ENCODE results near the gene MYPOP.
A peak's percentile ranks its signal among the peaks of the same experiment; 100 is the strongest.

MYPOP gene

DNA sequence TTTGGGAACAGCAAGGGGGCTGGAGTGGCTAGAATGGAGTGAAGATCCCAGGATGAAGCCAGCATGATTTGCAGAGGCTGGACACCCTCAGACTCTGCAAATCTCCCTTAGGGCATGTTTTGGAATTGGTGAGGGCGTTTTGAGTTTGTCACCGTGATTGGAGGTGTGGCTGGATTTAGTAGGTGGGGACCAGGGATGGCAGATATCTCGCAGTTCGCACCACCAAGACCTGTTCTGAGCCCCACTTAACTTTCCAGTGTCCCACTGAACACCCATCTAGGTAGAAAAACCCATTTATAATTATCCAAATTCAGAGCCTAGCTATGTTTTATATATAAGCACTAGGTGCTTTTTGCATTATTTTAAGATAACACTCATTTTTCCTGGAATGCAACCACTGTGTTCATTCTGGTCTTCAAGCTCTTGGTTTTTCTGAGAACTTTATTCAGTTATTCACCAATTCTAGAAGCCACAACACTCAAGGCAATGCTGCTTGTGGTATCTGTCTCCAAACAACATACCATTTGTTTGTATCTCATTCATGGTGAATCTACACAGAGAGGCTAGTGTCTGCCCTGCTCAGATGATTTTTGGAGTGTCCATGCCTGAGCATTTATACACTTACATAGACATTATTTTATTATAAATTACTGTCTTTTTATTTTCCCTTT, 15.1 kb upstream of the MYPOP start:
- ATAC-seq: no peak
- TF ChIP-seq, protein P1, sequence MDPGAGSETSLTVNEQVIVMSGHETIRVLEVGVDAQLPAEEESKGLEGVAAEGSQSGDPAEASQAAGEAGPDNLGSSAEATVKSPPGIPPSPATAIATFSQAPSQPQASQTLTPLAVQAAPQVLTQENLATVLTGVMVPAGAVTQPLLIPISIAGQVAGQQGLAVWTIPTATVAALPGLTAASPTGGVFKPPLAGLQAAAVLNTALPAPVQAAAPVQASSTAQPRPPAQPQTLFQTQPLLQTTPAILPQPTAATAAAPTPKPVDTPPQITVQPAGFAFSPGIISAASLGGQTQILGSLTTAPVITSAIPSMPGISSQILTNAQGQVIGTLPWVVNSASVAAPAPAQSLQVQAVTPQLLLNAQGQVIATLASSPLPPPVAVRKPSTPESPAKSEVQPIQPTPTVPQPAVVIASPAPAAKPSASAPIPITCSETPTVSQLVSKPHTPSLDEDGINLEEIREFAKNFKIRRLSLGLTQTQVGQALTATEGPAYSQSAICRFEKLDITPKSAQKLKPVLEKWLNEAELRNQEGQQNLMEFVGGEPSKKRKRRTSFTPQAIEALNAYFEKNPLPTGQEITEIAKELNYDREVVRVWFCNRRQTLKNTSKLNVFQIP (CRISPR knock-in tag; IDR thresholded peaks at IDR 0.05; ENCODE audit: borderline replicate concordance, low read depth): no peak
- no peak for TF ChIP-seq RARB (CRISPR knock-in tag; IDR thresholded peaks at IDR 0.05)
- no peak for TF ChIP-seq CSDC2 (CRISPR knock-in tag; IDR thresholded peaks at IDR 0.05)
- TF ChIP-seq BACH2 (CRISPR knock-in tag; IDR thresholded peaks at IDR 0.05; ENCODE audit: borderline replicate concordance): no peak
- no peak for TF ChIP-seq PPARA (CRISPR knock-in tag; IDR thresholded peaks at IDR 0.05; ENCODE audit: borderline replicate concordance)
- TF ChIP-seq, protein P2, sequence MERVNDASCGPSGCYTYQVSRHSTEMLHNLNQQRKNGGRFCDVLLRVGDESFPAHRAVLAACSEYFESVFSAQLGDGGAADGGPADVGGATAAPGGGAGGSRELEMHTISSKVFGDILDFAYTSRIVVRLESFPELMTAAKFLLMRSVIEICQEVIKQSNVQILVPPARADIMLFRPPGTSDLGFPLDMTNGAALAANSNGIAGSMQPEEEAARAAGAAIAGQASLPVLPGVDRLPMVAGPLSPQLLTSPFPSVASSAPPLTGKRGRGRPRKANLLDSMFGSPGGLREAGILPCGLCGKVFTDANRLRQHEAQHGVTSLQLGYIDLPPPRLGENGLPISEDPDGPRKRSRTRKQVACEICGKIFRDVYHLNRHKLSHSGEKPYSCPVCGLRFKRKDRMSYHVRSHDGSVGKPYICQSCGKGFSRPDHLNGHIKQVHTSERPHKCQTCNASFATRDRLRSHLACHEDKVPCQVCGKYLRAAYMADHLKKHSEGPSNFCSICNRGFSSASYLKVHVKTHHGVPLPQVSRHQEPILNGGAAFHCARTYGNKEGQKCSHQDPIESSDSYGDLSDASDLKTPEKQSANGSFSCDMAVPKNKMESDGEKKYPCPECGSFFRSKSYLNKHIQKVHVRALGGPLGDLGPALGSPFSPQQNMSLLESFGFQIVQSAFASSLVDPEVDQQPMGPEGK (CRISPR knock-in tag; IDR thresholded peaks at IDR 0.05; ENCODE audit: borderline replicate concordance): no peak

DNA sequence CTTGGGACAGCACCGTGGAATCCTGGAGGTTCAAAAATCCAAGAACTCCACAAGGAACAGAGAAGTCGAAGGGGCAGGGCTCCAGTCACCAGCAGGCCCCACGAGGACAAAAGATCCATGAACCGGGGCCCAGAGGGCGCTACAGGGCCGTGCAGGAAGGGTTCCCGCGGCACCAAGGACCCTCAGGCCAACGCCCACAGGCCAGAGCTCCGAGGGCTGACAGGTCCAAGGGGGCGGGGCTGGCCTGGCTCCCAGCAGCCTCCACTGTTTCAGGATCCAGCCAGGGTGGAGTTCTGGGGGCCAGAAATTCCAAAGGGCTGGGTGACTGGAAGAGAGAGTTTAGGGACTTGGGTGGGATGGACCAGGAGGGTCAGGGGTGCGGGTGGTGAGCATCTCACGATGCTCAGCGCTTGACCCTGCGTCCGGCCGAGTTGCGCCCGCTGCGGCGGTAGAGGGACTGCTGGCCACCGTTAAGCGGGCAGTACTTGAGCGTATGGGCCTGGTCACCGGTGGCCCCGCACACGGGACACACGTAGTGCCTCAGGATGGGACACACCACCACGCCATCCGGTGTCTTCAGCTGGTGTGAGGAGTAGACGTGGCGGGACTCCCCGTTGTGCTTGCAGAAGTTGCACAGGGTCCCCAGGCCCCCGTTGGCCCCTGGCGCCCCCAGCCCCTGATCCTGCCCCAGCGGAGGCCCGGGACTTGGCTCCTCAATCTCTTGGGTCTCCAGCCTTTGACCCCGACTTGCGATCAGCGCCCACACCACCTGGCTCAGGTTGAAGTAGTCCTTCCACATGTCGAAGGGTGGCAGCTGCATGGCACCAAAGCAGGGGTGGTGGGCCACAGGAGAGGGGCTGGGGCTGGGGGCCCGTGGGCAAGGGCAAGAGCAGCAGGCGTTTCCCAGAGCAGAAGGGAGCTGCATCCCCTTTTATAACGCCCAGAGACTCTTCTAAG, 11.7 kb upstream of the MYPOP start, which contains the start of gene NANOS2:
Gene NANOS2 (minus strand): TSS at position 905 of the 957 bp plus-strand sequence. CDS start 85 bp downstream, at position 820.
- ATAC-seq: peak; percentile 54; the same call in 2 of the 3 replicates
- TF ChIP-seq ZFP3 (CRISPR knock-in tag; IDR thresholded peaks at IDR 0.05): no peak
- no peak for TF ChIP-seq ZNF70 (CRISPR knock-in tag; IDR thresholded peaks at IDR 0.05)
- no peak for TF ChIP-seq SNAI2 (CRISPR knock-in tag; IDR thresholded peaks at IDR 0.05)
- no peak for TF ChIP-seq PPARA (CRISPR knock-in tag; IDR thresholded peaks at IDR 0.05; ENCODE audit: borderline replicate concordance)
- TF ChIP-seq ESRRG (CRISPR knock-in tag; IDR thresholded peaks at IDR 0.05): no peak
- no peak for TF ChIP-seq TCF4 (CRISPR knock-in tag; IDR thresholded peaks at IDR 0.05; ENCODE audit: borderline replicate concordance)
- no peak for TF ChIP-seq OSR1 (CRISPR knock-in tag; IDR thresholded peaks at IDR 0.05)
- no peak for TF ChIP-seq ZFP30 (CRISPR knock-in tag; IDR thresholded peaks at IDR 0.05)
- TF ChIP-seq ZNF565 (CRISPR knock-in tag; conservative IDR thresholded peaks at IDR 0.05; ENCODE audit: low read depth): no peak
- TF ChIP-seq, protein P1 (CRISPR knock-in tag; IDR thresholded peaks at IDR 0.05; ENCODE audit: borderline replicate concordance, low read depth): no peak
- no peak for TF ChIP-seq RARB (CRISPR knock-in tag; IDR thresholded peaks at IDR 0.05)
- TF ChIP-seq ZNF8 (CRISPR knock-in tag; IDR thresholded peaks at IDR 0.05): no peak
- TF ChIP-seq, protein P3, sequence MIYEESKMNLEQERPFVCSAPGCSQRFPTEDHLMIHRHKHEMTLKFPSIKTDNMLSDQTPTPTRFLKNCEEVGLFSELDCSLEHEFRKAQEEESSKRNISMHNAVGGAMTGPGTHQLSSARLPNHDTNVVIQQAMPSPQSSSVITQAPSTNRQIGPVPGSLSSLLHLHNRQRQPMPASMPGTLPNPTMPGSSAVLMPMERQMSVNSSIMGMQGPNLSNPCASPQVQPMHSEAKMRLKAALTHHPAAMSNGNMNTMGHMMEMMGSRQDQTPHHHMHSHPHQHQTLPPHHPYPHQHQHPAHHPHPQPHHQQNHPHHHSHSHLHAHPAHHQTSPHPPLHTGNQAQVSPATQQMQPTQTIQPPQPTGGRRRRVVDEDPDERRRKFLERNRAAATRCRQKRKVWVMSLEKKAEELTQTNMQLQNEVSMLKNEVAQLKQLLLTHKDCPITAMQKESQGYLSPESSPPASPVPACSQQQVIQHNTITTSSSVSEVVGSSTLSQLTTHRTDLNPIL (CRISPR knock-in tag; IDR thresholded peaks at IDR 0.05; ENCODE audit: low read depth): no peak
- no peak for TF ChIP-seq ZC3H10 (CRISPR knock-in tag; IDR thresholded peaks at IDR 0.05)
- TF ChIP-seq, protein P2 (CRISPR knock-in tag; IDR thresholded peaks at IDR 0.05; ENCODE audit: borderline replicate concordance): no peak
- no peak for TF ChIP-seq ISL1 (CRISPR knock-in tag; IDR thresholded peaks at IDR 0.05)

DNA sequence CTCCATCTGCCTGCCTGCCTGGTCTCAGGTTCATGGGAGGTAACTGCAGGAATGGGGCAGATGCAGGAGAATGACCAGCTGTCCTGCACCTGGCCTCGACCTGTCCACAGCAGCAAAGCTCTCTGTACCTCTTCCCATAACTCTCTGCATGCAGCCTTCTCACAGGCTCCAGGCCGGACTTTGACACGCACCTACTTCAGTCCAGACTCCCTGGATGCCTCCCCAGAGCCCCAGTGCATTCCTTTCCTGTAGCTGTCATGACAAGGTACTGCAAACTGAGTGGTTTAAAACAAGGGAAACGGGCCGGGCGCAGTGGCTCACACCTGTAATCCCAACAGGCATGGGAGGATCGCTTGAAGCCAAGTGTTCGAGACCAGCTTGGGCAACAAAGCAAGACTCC, 8.9 kb upstream of the MYPOP start:
- no peak; the same call in 2 of the 3 replicates for ATAC-seq
- TF ChIP-seq SNAI2 (CRISPR knock-in tag; IDR thresholded peaks at IDR 0.05) (no peak), ZNF70 (CRISPR knock-in tag; IDR thresholded peaks at IDR 0.05) (no peak), ISL1 (CRISPR knock-in tag; IDR thresholded peaks at IDR 0.05) (no peak), RARB (CRISPR knock-in tag; IDR thresholded peaks at IDR 0.05) (no peak), ARNTL (CRISPR knock-in tag; IDR thresholded peaks at IDR 0.05; ENCODE audit: borderline replicate concordance, low read depth) (no peak), OSR1 (CRISPR knock-in tag; IDR thresholded peaks at IDR 0.05) (no peak), ZFP30 (CRISPR knock-in tag; IDR thresholded peaks at IDR 0.05) (no peak), GLIS3 (CRISPR knock-in tag; IDR thresholded peaks at IDR 0.05) (no peak)
- TF ChIP-seq, protein P3 (CRISPR knock-in tag; IDR thresholded peaks at IDR 0.05; ENCODE audit: low read depth): no peak
- TF ChIP-seq, protein P4, sequence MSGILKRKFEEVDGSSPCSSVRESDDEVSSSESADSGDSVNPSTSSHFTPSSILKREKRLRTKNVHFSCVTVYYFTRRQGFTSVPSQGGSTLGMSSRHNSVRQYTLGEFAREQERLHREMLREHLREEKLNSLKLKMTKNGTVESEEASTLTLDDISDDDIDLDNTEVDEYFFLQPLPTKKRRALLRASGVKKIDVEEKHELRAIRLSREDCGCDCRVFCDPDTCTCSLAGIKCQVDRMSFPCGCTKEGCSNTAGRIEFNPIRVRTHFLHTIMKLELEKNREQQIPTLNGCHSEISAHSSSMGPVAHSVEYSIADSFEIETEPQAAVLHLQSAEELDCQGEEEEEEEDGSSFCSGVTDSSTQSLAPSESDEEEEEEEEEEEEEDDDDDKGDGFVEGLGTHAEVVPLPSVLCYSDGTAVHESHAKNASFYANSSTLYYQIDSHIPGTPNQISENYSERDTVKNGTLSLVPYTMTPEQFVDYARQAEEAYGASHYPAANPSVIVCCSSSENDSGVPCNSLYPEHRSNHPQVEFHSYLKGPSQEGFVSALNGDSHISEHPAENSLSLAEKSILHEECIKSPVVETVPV (CRISPR knock-in tag; IDR thresholded peaks at IDR 0.05): no peak
